Liver (tissue), 9 donors: ENCODE measurements around the gene PEX12. TPM values are rescaled to one million over a fixed set of nuclear protein-coding genes. Genes with fewer than 3 reads are reported as not detected.

ENCODE experiments used
- DNase-seq: peaks from one replicate; pipeline ENCODE4 v3.0.0-alpha.2; 2017; ENCODE audit warnings: low spot score
- H3K27ac ChIP-seq, 2 donors: one replicate each; pipeline ENCODE4 v1.7.0; 2013; ENCODE audit warnings: inconsistent platforms in 2 of 2, low read length in 2 of 2, control low read depth in 1 of 2, low read depth in 1 of 2, mild to moderate bottlenecking in 1 of 2
- H3K27me3 ChIP-seq, 4 donors: one replicate each; pipeline versions ENCODE4 v1.6.1 to v1.7.0; 2013; ENCODE audit warnings: low read length in 3 of 4, inconsistent platforms in 1 of 4, mild to moderate bottlenecking in 1 of 4, moderate library complexity in 1 of 4; ENCODE audit not compliant: control insufficient read depth in 4 of 4, insufficient read depth in 4 of 4
- H3K36me3 ChIP-seq, 4 donors: one replicate each; pipeline versions ENCODE4 v1.6.1 to v1.7.0; 2013; ENCODE audit warnings: low read length in 3 of 4, mild to moderate bottlenecking in 3 of 4, low read depth in 1 of 4, moderate library complexity in 1 of 4; ENCODE audit not compliant: control insufficient read depth in 4 of 4, insufficient read depth in 3 of 4
- H3K4me1 ChIP-seq, 4 donors: one replicate each; pipeline versions ENCODE4 v1.6.1 to v1.7.0; 2013; ENCODE audit warnings: low read length in 3 of 4, mild to moderate bottlenecking in 3 of 4, moderate library complexity in 1 of 4; ENCODE audit not compliant: control insufficient read depth in 4 of 4, insufficient read depth in 4 of 4
- H3K4me3 ChIP-seq, 3 donors: one replicate each; pipeline versions ENCODE4 v1.6.1 to v1.7.0; 2013; ENCODE audit warnings: low read length in 3 of 3, control low read depth in 1 of 3, low read depth in 1 of 3, mild to moderate bottlenecking in 1 of 3
- H3K9ac ChIP-seq, 2 donors: one replicate each; pipeline ENCODE4 v1.7.0; 2013; ENCODE audit warnings: low read length in 2 of 2, mild to moderate bottlenecking in 2 of 2, moderate library complexity in 2 of 2, control low read depth in 1 of 2, low read depth in 1 of 2
- H3K9me3 ChIP-seq, 4 donors: one replicate each; pipeline versions ENCODE4 v1.6.1 to v1.7.0; 2013; ENCODE audit warnings: low read length in 3 of 4; ENCODE audit not compliant: control insufficient read depth in 4 of 4
- CTCF ChIP-seq: fragments of 150-350 bp; IDR thresholded peaks from 2 replicates; pipeline ENCODE4 v1.5.1; 2017; ENCODE audit warnings: improper control_type of control experiment, low read depth, low read length; ENCODE audit not compliant: missing input control
- EGR1 ChIP-seq, 2 donors: IDR thresholded peaks; 2 replicates each; pipeline ENCODE4 v1.6.1; 2016 to 2018; ENCODE audit warnings: antibody characterized with exemption in 2 of 2, low read depth in 2 of 2
- FOXA1 ChIP-seq: IDR thresholded peaks from 2 replicates; pipeline ENCODE4 v1.6.1; 2016; ENCODE audit warnings: antibody characterized with exemption
- FOXA2 ChIP-seq: IDR thresholded peaks from 2 replicates; pipeline ENCODE4 v1.6.1; 2016; ENCODE audit warnings: antibody characterized with exemption
- GABPA ChIP-seq, 2 donors: IDR thresholded peaks in 1 of 2; conservative IDR thresholded peaks in 1 of 2; 2 replicates each; pipeline ENCODE4 v1.6.1; 2016; ENCODE audit warnings: antibody characterized with exemption in 2 of 2, mild to moderate bottlenecking in 1 of 2, moderate library complexity in 1 of 2
- HNF4A ChIP-seq, 2 donors: conservative IDR thresholded peaks; 2 replicates each; pipeline ENCODE4 v1.6.1; 2016; ENCODE audit warnings: antibody characterized with exemption in 2 of 2, mild to moderate bottlenecking in 2 of 2
- HNF4G ChIP-seq: IDR thresholded peaks from 2 replicates; pipeline ENCODE4 v1.6.1; 2016; ENCODE audit warnings: antibody characterized with exemption
- JUND ChIP-seq, 2 donors: IDR thresholded peaks; 2 replicates each; pipeline ENCODE4 v1.6.1; 2016; ENCODE audit warnings: antibody characterized with exemption in 2 of 2
- NR2F2 ChIP-seq: IDR thresholded peaks from 2 replicates; pipeline ENCODE4 v1.6.1; 2016; ENCODE audit warnings: antibody characterized with exemption
- RAD21 ChIP-seq, 2 donors: IDR thresholded peaks; 2 replicates each; pipeline ENCODE4 v1.6.1; 2016; ENCODE audit warnings: antibody characterized with exemption in 2 of 2, mild to moderate bottlenecking in 2 of 2
- REST ChIP-seq: IDR thresholded peaks from 2 replicates; pipeline ENCODE4 v1.6.1; 2016; ENCODE audit warnings: antibody characterized with exemption, mild to moderate bottlenecking
- RXRA ChIP-seq, 2 donors: IDR thresholded peaks; 2 replicates each; pipeline ENCODE4 v1.6.1; 2017 to 2018; ENCODE audit warnings: antibody characterized with exemption in 2 of 2, mild to moderate bottlenecking in 1 of 2
- SP1 ChIP-seq: IDR thresholded peaks from 2 replicates; pipeline ENCODE4 v1.6.1; 2018; ENCODE audit warnings: antibody characterized with exemption, mild to moderate bottlenecking
- TAF1 ChIP-seq: conservative IDR thresholded peaks from 2 replicates; pipeline ENCODE4 v1.6.1; 2016; ENCODE audit warnings: antibody characterized with exemption, mild to moderate bottlenecking
- YY1 ChIP-seq: IDR thresholded peaks from 2 replicates; pipeline ENCODE4 v1.6.1; 2016; ENCODE audit warnings: antibody characterized with exemption, mild to moderate bottlenecking
- WGBS: extraction: QIAGEN DNeasy Blood & Tissue Kit; methylation state at CpG from one replicate; pipeline ENCODE4 v1.1.7; 2013; 5-methylcytosine and 5-hydroxymethylcytosine counted together
- polyA plus RNA-seq, 2 donors: library from polyadenylated mRNA; stranded (reverse) in 1 of 2; unstranded in 1 of 2; fragments of 200-250 nt in 1 of 2; fragments of >200 nt in 1 of 2; fragmentation: Nextera tagmentation in 1 of 2; extraction: Ambion mirVana in 1 of 2; gene quantifications; one replicate each; pipeline versions ENCODE4 v1.2.1 to v1.2.3, GENCODE V29; 2013 to 2015
- total RNA-seq, 2 donors: library from RNA; depleted of rRNA; stranded (reverse); fragments of >200 nt; gene quantifications; one replicate each; pipeline ENCODE4 v1.2.3, GENCODE V29; 2014
- TF ChIP-seq, protein P1 (sequence below): IDR thresholded peaks from 2 replicates; pipeline ENCODE4 v1.6.1; 2016; ENCODE audit warnings: antibody characterized with exemption
- TF ChIP-seq, protein P2 (sequence below): IDR thresholded peaks from 2 replicates; pipeline ENCODE4 v1.6.1; 2016; ENCODE audit warnings: antibody characterized with exemption
- TF ChIP-seq, protein P3 (sequence below): IDR thresholded peaks from 2 replicates; pipeline ENCODE4 v1.6.1; 2016; ENCODE audit warnings: antibody characterized with exemption
- donor health status: healthy.
- donor health status: healthy.
- donor health status: healthy.
- donor health status: healthy.
- donor health status: healthy.

The PEX12 gene
- total and polyA plus RNA-seq, 4 donors: 2.0 to 3.6 (median 2.4) TPM

DNA sequence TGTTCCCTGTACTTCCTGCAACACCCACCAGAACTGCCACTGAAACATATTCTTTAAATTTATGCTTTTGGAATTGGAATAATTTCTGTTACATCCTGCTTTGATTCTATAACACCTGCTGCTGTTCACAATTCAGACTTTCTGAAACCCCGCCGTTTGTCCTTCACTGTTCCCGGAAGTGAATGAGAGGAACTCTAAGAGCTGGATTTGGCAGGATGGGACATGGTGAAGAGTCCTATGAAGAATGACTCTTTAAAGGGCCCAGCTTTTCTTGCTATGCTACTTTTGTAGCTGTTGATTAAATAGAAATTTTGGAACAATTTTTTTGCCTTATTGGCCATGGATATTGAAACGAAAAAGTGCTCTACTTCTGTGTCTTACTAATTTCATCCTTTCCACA, 17.7 kb upstream of the PEX12 start:
- DNase-seq: no peak
- Histone ChIP-seq H3K4me3 (no peak overlapping the region), H3K9ac (no peak overlapping the region), H3K36me3 (peaks cover 7 to 36% (median 22%) of the 10 kb centered on the region in 4 donors), H3K27ac (no peak overlapping the region), H3K4me1 (peaks cover 0 to 4% (median 0%) of the 10 kb centered on the region in 4 donors), H3K27me3 (no peaks in the 10 kb centered on the region), H3K9me3 (no peaks in the 10 kb centered on the region)
- no peak for TF ChIP-seq CTCF
- TF ChIP-seq FOXA2: no peak
- no peak for TF ChIP-seq RXRA (IDR thresholded peaks at IDR 0.05)
- no peak for TF ChIP-seq GABPA (IDR thresholded peaks at IDR 0.05 in 1 of 2, conservative IDR thresholded peaks at IDR 0.05 in 1 of 2)
- TF ChIP-seq, protein P1, sequence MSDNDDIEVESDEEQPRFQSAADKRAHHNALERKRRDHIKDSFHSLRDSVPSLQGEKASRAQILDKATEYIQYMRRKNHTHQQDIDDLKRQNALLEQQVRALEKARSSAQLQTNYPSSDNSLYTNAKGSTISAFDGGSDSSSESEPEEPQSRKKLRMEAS: no peak
- TF ChIP-seq RAD21 (IDR thresholded peaks at IDR 0.05): no peak
- TF ChIP-seq FOXA1: no peak
- TF ChIP-seq, protein P2, sequence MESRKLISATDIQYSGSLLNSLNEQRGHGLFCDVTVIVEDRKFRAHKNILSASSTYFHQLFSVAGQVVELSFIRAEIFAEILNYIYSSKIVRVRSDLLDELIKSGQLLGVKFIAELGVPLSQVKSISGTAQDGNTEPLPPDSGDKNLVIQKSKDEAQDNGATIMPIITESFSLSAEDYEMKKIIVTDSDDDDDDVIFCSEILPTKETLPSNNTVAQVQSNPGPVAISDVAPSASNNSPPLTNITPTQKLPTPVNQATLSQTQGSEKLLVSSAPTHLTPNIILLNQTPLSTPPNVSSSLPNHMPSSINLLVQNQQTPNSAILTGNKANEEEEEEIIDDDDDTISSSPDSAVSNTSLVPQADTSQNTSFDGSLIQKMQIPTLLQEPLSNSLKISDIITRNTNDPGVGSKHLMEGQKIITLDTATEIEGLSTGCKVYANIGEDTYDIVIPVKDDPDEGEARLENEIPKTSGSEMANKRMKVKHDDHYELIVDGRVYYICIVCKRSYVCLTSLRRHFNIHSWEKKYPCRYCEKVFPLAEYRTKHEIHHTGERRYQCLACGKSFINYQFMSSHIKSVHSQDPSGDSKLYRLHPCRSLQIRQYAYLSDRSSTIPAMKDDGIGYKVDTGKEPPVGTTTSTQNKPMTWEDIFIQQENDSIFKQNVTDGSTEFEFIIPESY: no peak
- TF ChIP-seq EGR1 (IDR thresholded peaks at IDR 0.05; ENCODE audit: low read depth in 2 of 2): no peak
- no peak for TF ChIP-seq HNF4A (conservative IDR thresholded peaks at IDR 0.05)
- no peak for TF ChIP-seq YY1
- TF ChIP-seq REST: no peak
- TF ChIP-seq, protein P3, sequence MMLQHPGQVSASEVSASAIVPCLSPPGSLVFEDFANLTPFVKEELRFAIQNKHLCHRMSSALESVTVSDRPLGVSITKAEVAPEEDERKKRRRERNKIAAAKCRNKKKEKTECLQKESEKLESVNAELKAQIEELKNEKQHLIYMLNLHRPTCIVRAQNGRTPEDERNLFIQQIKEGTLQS: no peak
- TF ChIP-seq TAF1: no peak
- no peak for TF ChIP-seq NR2F2
- no peak for TF ChIP-seq JUND (IDR thresholded peaks at IDR 0.05)
- no peak for TF ChIP-seq HNF4G
- no peak for TF ChIP-seq SP1
- 91% methylated on average over 4 of the region's 4 CpGs for WGBS
